Psoas muscle (tissue), 8 donors: ENCODE results near the gene FAM83G. TPM values are rescaled to one million over a fixed set of nuclear protein-coding genes. Genes with fewer than 3 reads are reported as not detected.
A peak's percentile ranks its signal among the peaks of the same experiment; 100 is the strongest.

Source experiments
- ATAC-seq, 4 donors: fragments of 200-7000 bp; cut with Tn5 transposase; one replicate each; pipeline ENCODE4 v1.9.1; 2020; ENCODE audit warnings: moderate library complexity in 3 of 4, mild to moderate bottlenecking in 2 of 4
- DNase-seq, 2 donors: peaks; one replicate each; pipeline ENCODE4 v3.0.0-alpha.2; 2020
- H3K27ac ChIP-seq: fragments of 200-600 bp; one replicate; pipeline ENCODE4 v1.8.0; 2022
- H3K27me3 ChIP-seq, 3 donors: fragments of 200-600 bp in 1 of 3; one replicate each; pipeline versions ENCODE4 v1.6.1 to v1.8.0; 2013 to 2022; ENCODE audit warnings: low read length in 2 of 3, mild to moderate bottlenecking in 2 of 3, moderate library complexity in 1 of 3; ENCODE audit not compliant: insufficient read depth in 3 of 3
- H3K36me3 ChIP-seq, 2 donors: fragments of 200-600 bp in 1 of 2; one replicate each; pipeline versions ENCODE4 v1.6.1 to v1.8.0; 2013 to 2022; ENCODE audit warnings: low read depth in 1 of 2, mild to moderate bottlenecking in 1 of 2, moderate library complexity in 1 of 2; ENCODE audit not compliant: insufficient read depth in 1 of 2
- H3K4me1 ChIP-seq: fragments of 200-600 bp; one replicate; pipeline ENCODE4 v1.8.0; 2022
- H3K4me3 ChIP-seq: fragments of 200-600 bp; one replicate; pipeline ENCODE4 v1.8.0; 2022; ENCODE audit warnings: mild to moderate bottlenecking
- H3K9me3 ChIP-seq: fragments of 200-600 bp; one replicate; pipeline ENCODE4 v1.8.0; 2022
- WGBS, 3 donors: extraction: QIAGEN DNeasy Blood & Tissue Kit; methylation state at CpG; one replicate each; pipeline versions ENCODE4 v1.1.6 to v1.1.7; 2013; 5-methylcytosine and 5-hydroxymethylcytosine counted together
- intact Hi-C, 2 donors: fragments of 100-400 bp; cut with DNase I; formaldehyde crosslinking; loops; one replicate each; pipeline versions ENCODE4 v1.11.0 to v1.14.2; 2022
- polyA plus RNA-seq, 3 donors: library from polyadenylated mRNA; stranded (reverse); fragments of 200-250 nt; gene quantifications; one replicate each; pipeline ENCODE4 v1.2.3, GENCODE V29; 2013
- total RNA-seq, 4 donors: library from RNA; stranded (reverse); fragmentation: NEBNext Ultra II Directional in 2 of 4; extraction: Animal tissue kit (Norgen Biotek cat#: 25700) in 2 of 4; gene quantifications; one replicate each; pipeline versions ENCODE4 v1.2.1 to v1.2.4, GENCODE V29; 2021 to 2023
- TF ChIP-seq, protein P1 (sequence below): fragments of 200-600 bp; IDR thresholded peaks from one replicate; pipeline ENCODE4 v1.8.0; 2022; ENCODE audit warnings: antibody characterized with exemption
- donor health status: healthy with polysubstance abuse.
- donor health status: DM: no; HTN: no; CAD: no; lungs with moderate emphysema.
- donor health status: Bipolar disorder and iron deficiency.
- donor health status: healthy.
- donor health status: DM: yes; HTN: yes; CAD: no.
- donor health status: DM: no; HTN: no; CAD: no.
- donor health status: DM: no; HTN: no; CAD: no.
- donor health status: DM: yes; HTN: yes; CAD: no.

Gene FAM83G
- total and polyA plus RNA-seq, 7 donors, result 7.0 to 65.6 (median 9.2) TPM

DNA sequence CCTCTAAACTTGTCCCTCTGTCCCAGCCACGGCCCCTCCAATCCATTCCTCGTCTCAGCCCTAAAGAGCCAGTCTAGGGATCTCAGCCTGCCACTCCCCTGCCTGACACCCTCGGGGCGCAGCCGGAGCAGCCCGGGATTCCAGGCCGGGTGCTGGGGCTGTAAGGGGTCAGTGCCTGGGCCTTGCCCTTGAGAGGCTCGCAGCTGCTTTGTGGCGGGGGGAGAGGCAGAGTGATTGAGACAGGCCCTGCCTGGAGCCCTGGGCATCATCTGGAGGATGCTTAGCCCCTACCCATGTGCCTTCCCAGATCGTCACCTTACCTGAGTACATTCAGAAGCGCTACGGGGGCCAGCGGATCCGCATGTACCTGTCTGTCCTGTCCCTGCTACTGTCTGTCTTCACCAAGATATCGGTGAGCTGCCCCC lies 44.3 kb downstream of the FAM83G start:
- intact Hi-C loops, result loop anchor here in 1 of 2 donors (10.0 kb wide), 1 partner anchor 65 kb away; no protein-coding TSS in a partner anchor
- Histone ChIP-seq H3K27me3 (no peaks in the 10 kb centered on the region), H3K36me3 (no peaks in the 10 kb centered on the region), H3K27ac (no peak overlapping the region), H3K4me3 (no peak overlapping the region), H3K4me1 (no peaks in the 10 kb centered on the region), H3K9me3 (no peaks in the 10 kb centered on the region)
- no peak for DNase-seq
- WGBS, 3 donors, result 84 to 87% (median 86%) methylated on average over 11 to 15 of the region's 15 CpGs
- peak in 1 of 4 donors; percentile 14 for ATAC-seq
- TF ChIP-seq, protein P1, sequence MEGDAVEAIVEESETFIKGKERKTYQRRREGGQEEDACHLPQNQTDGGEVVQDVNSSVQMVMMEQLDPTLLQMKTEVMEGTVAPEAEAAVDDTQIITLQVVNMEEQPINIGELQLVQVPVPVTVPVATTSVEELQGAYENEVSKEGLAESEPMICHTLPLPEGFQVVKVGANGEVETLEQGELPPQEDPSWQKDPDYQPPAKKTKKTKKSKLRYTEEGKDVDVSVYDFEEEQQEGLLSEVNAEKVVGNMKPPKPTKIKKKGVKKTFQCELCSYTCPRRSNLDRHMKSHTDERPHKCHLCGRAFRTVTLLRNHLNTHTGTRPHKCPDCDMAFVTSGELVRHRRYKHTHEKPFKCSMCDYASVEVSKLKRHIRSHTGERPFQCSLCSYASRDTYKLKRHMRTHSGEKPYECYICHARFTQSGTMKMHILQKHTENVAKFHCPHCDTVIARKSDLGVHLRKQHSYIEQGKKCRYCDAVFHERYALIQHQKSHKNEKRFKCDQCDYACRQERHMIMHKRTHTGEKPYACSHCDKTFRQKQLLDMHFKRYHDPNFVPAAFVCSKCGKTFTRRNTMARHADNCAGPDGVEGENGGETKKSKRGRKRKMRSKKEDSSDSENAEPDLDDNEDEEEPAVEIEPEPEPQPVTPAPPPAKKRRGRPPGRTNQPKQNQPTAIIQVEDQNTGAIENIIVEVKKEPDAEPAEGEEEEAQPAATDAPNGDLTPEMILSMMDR, result no peak

DNA sequence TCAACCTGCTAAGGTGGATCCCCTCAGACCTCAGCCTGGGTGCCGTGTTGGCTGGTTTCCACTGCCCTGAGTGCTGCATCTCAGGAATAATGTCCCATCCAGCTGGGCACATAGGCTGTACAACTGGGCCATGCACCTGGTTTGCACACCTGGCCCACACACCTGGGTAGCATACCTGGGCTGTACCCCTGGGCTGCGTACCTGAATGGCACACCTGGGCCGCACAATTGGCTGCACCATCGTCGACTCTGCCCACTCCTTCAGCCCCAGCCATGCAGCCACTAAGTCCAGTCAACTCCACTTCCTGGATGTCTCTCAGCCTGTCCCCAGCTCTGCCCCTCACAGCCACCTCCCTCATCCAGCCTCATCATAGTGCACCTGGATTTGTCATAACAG lies 44.7 kb downstream of the FAM83G start:
- DNase-seq (peak in 1 of 2 donors; percentile 34), ATAC-seq (no peak)
- no peaks in the 10 kb centered on the region for H3K27me3 ChIP-seq
- H3K4me1 ChIP-seq, result no peaks in the 10 kb centered on the region
- WGBS, 3 donors, result 93 to 94% (median 94%) methylated on average over 5 of the region's 5 CpGs
- no peaks in the 10 kb centered on the region for H3K9me3 ChIP-seq
- TF ChIP-seq, protein P1, result no peak
- intact Hi-C loops, result loop anchor here in 1 of 2 donors (10.0 kb wide), 1 partner anchor 65 kb away; no protein-coding TSS in a partner anchor
- no peaks in the 10 kb centered on the region for H3K36me3 ChIP-seq
- H3K27ac ChIP-seq, result no peak overlapping the region
- no peak overlapping the region for H3K4me3 ChIP-seq

DNA sequence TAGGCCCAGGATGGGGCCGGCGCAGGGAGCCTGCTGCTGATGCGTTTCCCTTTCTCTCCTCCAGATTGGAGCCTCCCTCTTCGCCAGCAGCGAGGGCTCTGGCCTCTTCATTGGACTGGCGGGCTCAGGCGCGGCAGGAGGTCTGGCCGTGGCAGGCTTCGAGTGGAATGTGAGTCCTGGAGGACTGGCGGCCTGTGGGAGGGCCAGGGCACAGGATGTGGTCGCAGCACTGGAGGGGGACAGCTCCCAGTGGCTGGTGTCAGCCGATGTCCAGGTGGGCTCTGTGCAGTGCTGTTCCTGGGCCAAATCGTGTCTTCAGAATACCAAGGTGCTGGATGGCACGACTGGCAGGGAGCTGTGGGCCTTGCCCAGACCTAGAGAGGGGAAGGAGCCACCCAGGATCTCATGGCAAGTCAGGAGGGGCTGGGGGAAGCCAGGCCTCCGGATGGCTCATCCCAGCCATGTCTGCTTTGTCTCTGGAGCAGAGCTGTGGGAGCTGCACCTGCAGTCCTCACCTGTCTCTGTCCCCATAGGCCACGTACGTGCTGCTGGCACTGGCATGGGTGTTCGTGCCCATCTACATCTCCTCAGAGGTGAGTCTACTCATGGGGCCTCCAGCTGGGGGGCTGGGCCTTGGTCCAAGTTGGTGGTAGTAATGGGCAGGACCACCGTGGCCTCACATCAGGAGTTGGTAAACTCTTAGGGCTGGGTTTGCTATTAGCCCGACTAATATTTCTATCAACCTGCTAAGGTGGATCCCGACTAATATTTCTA lies 45.3 kb downstream of the FAM83G start:
- TF ChIP-seq, protein P1, result no peak
- DNase-seq (peak in 1 of 2 donors; percentile 46), ATAC-seq (no peak)
- no peaks in the 10 kb centered on the region for H3K27me3 ChIP-seq
- intact Hi-C loops, result no loop called here
- no peaks in the 10 kb centered on the region for H3K4me1 ChIP-seq
- H3K4me3 ChIP-seq, result no peak overlapping the region
- H3K9me3 ChIP-seq, result no peaks in the 10 kb centered on the region
- WGBS, 3 donors, result 77 to 85% (median 81%) methylated on average over 21 to 22 of the region's 22 CpGs
- H3K36me3 ChIP-seq, result no peaks in the 10 kb centered on the region
- H3K27ac ChIP-seq, result no peak overlapping the region

DNA sequence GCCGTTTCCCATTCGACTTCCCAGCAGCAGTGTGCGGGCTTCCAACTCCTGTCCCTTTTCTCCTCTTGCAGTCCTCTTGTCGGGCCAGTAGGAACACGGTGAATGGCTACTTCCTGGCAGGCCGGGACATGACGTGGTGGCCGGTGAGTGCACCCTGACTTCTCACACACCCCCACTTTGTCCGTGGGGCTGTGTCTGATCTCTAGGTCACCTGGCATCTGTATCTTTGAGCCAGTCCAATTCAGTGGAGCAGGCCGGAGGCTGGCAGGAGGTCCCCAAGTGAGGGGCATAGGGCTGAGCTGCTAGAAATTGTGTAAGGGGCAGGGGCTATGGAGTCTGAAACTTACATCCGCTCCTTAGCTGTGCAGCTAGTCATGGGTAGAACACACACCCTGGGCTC lies 46.0 kb downstream of the FAM83G start:
- H3K27ac ChIP-seq, result no peak overlapping the region
- WGBS, 3 donors, result 84 to 88% (median 87%) methylated on average over 11 of the region's 11 CpGs
- no peaks in the 10 kb centered on the region for H3K27me3 ChIP-seq
- H3K36me3 ChIP-seq, result no peaks in the 10 kb centered on the region
- H3K9me3 ChIP-seq, result no peaks in the 10 kb centered on the region
- no peaks in the 10 kb centered on the region for H3K4me1 ChIP-seq
- peak in 1 of 2 donors; percentile 22 for DNase-seq
- no peak for ATAC-seq
- intact Hi-C loops, result no loop called here
- TF ChIP-seq, protein P1, result no peak
- no peak overlapping the region for H3K4me3 ChIP-seq
